SKM-1 treated with dmso at 0.1 percent for 144 hours (cell line): ENCODE measurements around the gene HMGXB3.

Source experiments
- DNase-seq: peaks from one replicate; lab custom pipeline; 2025; ENCODE audit not compliant: unreplicated experiment; lab: John Stamatoyannopoulos, UW

HMGXB3 gene

GRCh38 chr5:150067405-150067960 is 66.9 kb downstream of the HMGXB3 start:
- DNase-seq, result no peak

- DNase-seq, result no peak
Observed at GRCh38 chr5:150068071-150068470, 67.5 kb downstream of the HMGXB3 start.

- DNase-seq, result no peak
Observed at GRCh38 chr5:150068472-150068871, 67.9 kb downstream of the HMGXB3 start.

GRCh38 chr5:150068961-150069645 is 68.6 kb downstream of the HMGXB3 start:
- no peak for DNase-seq

GRCh38 chr5:150069672-150070627 is 69.4 kb downstream of the HMGXB3 start:
- DNase-seq, result no peak

GRCh38 chr5:150070821-150071220 is 70.3 kb downstream of the HMGXB3 start:
- no peak for DNase-seq

GRCh38 chr5:150073086-150073625 is 72.6 kb downstream of the HMGXB3 start:
- DNase-seq, result no peak

- no peak for DNase-seq
Observed at GRCh38 chr5:150073677-150074076, 73.1 kb downstream of the HMGXB3 start.

- DNase-seq, result no peak
Observed at GRCh38 chr5:150075233-150075632, 74.7 kb downstream of the HMGXB3 start.

- DNase-seq, result no peak
Observed at GRCh38 chr5:150075806-150076205, 75.3 kb downstream of the HMGXB3 start.

- DNase-seq, result no peak
Observed at GRCh38 chr5:150077060-150077459, 76.5 kb downstream of the HMGXB3 start.

- no peak for DNase-seq
Observed at GRCh38 chr5:150077996-150078801, 77.7 kb downstream of the HMGXB3 start.

GRCh38 chr5:150078802-150079689 is 78.5 kb downstream of the HMGXB3 start:
- no peak for DNase-seq

- DNase-seq, result no peak
Observed at GRCh38 chr5:150079909-150080461, 79.4 kb downstream of the HMGXB3 start.

GRCh38 chr5:150080696-150081435 is 80.3 kb downstream of the HMGXB3 start:
- no peak for DNase-seq

- peak; percentile 73 for DNase-seq
Observed at GRCh38 chr5:150081541-150082283, 81.2 kb downstream of the HMGXB3 start.

GRCh38 chr5:150082374-150082773 is 81.8 kb downstream of the HMGXB3 start:
- DNase-seq, result no peak

- no peak for DNase-seq
Observed at GRCh38 chr5:150082889-150083288, 82.3 kb downstream of the HMGXB3 start.
